HG02943 (cell line): ENCODE results near the gene TRAPPC3.

Experiments
- ATAC-seq: cut with Tn5 transposase; IDR thresholded peaks from one replicate; pipeline ENCODE4 v1.9.1; 2021; ENCODE audit warnings: mild to moderate bottlenecking, low read depth, moderate library complexity; ENCODE audit not compliant: unreplicated experiment

Gene TRAPPC3

GRCh38 chr1:36108314-36108713 is 41.0 kb downstream of the TRAPPC3 start:
- ATAC-seq = no peak

- no peak for ATAC-seq
Observed at GRCh38 chr1:36107394-36107793, 41.9 kb downstream of the TRAPPC3 start.

- no peak for ATAC-seq
Observed at GRCh38 chr1:36106269-36106668, 43.0 kb downstream of the TRAPPC3 start.

DNA sequence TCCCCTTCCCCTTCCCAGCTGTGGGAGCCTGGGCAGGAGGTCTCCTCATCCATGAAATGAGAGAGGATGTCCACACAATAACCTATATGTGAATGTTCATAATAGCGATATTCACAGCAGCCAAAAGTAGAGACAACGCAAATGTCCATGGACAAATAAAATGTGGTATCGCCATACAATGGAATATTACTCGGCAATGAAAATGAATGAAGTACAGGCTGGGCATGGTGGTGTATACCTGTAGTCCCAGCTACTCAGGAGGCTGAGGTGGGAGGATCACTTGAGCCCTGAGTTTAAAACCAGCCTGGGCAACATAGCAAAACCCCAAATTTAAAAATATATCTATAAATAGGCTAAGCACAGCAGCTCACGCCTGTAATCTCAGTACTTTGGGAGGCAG is 47.7 kb downstream of the TRAPPC3 start:
- no peak for ATAC-seq

GRCh38 chr1:36100376-36100775 is 48.9 kb downstream of the TRAPPC3 start:
- ATAC-seq = no peak

GRCh38 chr1:36099681-36100341 is 49.5 kb downstream of the TRAPPC3 start:
- no peak for ATAC-seq

GRCh38 chr1:36098650-36099365 is 50.5 kb downstream of the TRAPPC3 start:
- ATAC-seq = no peak

- no peak for ATAC-seq
Observed at GRCh38 chr1:36097693-36098585, 51.3 kb downstream of the TRAPPC3 start.

GRCh38 chr1:36096500-36097432 is 52.5 kb downstream of the TRAPPC3 start:
- no peak for ATAC-seq

DNA sequence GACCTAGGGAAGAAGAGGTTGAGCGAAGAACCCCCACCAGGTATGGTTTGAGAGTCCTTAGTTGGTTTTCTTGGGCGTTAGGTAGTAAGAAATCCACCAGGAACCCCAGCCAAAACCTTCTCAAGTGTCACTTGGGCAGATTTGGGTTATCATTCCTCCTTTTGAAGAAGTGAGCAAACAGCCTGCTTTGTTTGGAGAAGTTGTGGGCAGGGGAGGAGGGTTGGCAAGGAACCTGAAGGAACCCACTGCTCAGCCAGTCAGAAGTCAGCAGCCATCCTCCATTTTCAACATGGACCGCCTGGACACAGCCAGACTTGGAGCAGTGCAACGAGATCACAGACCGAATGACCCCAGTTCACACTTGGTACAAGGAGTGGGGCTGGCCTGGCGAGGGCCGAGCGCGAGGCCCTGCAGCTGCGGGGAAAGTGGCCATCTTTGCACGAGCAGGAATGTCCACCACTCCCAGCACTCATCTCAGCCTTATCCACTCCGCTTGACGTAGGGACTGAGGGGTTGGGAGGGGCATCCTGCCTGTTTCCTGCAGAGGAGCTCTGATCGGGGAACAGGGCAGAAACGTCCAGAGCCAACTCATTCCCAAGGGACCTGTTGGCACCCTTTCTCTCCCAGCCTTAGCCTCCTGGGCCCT is 53.4 kb downstream of the TRAPPC3 start:
- ATAC-seq = no peak

DNA sequence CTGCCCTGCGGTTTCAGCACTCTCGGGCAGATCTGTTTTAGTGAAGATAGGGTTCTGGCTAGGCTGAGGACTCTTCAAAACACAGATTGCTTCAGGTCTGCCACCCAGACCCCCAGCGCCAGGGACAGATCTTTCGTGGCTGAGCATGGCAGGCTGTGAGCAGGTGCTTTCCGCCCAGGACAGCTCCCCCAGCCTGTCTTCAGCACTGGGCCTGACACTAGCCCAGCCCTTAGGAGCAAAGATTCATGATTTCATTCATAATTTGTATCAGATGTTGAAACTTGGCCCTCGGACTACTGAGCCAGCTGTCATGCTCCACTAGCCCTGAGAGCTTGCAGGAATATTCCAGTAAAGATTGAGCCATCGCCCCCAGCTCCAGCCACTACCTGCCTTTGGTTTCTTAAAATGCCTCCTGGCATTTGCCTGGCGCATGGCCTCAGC is 54.6 kb downstream of the TRAPPC3 start:
- no peak for ATAC-seq

DNA sequence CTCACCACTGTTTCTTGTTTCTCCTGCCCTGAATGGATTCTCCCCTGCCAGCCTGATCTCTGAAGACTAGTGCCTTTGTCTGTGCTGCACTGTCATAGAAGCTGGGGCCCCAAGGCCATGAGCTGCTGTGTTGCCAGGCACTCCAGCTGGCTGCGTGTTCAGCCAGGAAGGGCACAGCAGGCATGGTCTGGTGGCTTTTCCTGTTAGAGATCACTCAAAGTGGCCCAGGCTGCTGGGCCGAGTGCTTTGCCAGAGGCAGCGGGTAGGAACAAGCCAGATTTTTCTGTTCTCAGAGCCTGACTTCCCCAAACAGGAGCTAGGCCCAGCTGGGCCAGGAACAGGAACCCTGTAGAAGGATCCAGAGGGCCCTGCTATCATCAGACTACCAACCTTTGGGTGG is 55.4 kb downstream of the TRAPPC3 start:
- ATAC-seq = no peak

DNA sequence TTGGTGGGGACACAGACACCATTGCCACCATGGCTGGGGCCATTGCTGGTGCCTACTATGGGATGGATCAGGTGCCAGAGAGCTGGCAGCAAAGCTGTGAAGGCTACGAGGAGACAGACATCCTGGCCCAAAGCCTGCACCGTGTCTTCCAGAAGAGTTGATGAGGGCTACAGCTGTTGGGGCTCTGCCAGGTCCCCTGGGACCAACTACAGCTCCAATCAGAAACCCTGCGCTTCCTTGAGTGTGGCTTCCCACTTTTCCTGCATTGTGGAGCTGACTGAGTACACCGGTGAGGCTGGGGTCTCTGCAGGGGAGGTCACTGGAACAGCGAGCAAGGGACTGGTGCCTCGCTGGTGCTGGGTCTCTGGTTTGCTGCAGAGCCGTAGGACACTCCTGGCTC is 56.1 kb downstream of the TRAPPC3 start:
- no peak for ATAC-seq

GRCh38 chr1:36092798-36093185 is 56.5 kb downstream of the TRAPPC3 start:
- ATAC-seq = no peak

- ATAC-seq = no peak
Observed at GRCh38 chr1:36092166-36092797, 57.0 kb downstream of the TRAPPC3 start.

DNA sequence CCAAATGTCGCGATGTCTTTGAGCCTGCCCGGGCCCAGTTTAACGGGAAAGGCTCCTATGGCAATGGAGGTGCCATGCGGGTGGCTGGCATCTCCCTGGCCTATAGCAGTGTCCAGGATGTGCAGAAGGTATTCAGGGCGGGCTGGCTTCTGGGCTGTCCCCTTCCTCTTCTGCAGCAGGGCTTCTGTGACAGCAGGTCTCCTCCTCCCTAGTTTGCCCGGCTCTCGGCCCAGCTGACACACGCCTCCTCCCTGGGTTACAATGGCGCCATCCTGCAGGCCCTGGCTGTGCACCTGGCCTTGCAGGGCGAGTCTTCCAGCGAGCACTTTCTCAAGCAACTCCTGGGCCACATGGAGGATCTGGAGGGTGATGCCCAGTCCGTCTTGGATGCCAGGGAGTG is 57.6 kb downstream of the TRAPPC3 start:
- ATAC-seq = no peak

- no peak for ATAC-seq
Observed at GRCh38 chr1:36091141-36091540, 58.1 kb downstream of the TRAPPC3 start.

DNA sequence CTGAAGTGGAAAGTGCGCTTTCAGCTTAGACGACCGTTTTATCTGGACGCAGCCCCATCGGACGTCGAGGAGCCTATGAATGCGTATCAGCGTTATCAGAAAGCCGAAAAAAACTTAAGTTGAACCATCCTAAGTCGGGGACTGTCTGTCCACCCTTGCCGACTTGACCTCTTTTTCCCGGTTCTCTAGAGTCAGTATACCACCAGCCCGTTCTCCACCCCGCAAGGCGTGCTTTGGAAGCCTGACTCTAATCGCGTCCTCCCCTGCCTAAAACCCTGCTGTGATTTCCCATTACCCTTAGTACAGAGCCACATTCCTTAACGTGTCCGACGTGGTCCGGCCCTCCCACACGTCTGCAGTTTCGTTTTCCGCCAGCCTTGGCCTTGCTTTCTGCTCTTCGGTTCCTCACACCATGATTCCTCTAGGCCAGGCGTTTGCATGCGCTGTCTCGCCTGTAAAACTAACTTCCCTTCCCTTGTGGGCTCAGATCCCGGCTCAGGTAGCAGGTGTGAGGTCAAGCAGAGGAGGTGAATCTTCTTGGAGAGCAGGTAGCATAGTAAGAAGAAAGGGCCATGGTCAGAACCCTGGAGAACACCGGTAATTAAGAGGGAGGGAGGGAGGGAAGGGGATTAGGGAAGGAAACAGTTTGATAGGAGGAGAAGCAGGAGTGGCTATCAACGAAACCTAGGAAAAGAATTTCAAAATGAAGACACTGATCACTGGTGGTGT is 59.7 kb downstream of the TRAPPC3 start:
- ATAC-seq = no peak
